Neuronal stem cell (in vitro differentiated cells): ENCODE data around the gene RPL19.

Experiments
- DNase-seq: peaks from one replicate; pipeline ENCODE4 v3.0.0-alpha.2; 2013; ENCODE audit warnings: low spot score
- H2AFZ ChIP-seq: one replicate; pipeline ENCODE4 v1.6.1; 2013; ENCODE audit warnings: mild to moderate bottlenecking, low read length, inconsistent platforms
- H2AK5ac ChIP-seq: 2 replicates; pipeline ENCODE4 v1.6.1; 2013; ENCODE audit warnings: low read depth, mild to moderate bottlenecking, inconsistent platforms, low read length, moderate library complexity, mixed read lengths
- H2BK120ac ChIP-seq: 2 replicates; pipeline ENCODE4 v1.6.1; 2013; ENCODE audit warnings: low read depth, mild to moderate bottlenecking, inconsistent platforms, low read length, moderate library complexity, mixed read lengths
- H2BK12ac ChIP-seq: one replicate; pipeline ENCODE4 v1.6.1; 2013; ENCODE audit warnings: low read length, inconsistent platforms
- H2BK15ac ChIP-seq: 2 replicates; pipeline ENCODE4 v1.6.1; 2013; ENCODE audit warnings: mild to moderate bottlenecking, low read length, inconsistent platforms, mixed read lengths
- H2BK5ac ChIP-seq: one replicate; pipeline ENCODE4 v1.6.1; 2013; ENCODE audit warnings: inconsistent platforms, mild to moderate bottlenecking, low read length, moderate library complexity
- H3K14ac ChIP-seq: one replicate; pipeline ENCODE4 v1.6.1; 2013; ENCODE audit warnings: low read length, inconsistent platforms
- H3K18ac ChIP-seq: 2 replicates; pipeline ENCODE4 v1.6.1; 2013; ENCODE audit warnings: low read length, inconsistent platforms
- H3K23ac ChIP-seq: 2 replicates; pipeline ENCODE4 v1.6.1; 2013; ENCODE audit warnings: low read depth, mild to moderate bottlenecking, mixed read lengths, low read length, inconsistent platforms; ENCODE audit not compliant: poor library complexity
- H3K27ac ChIP-seq: replicated peaks from 3 replicates; pipeline ENCODE4 v1.5.1; 2013; ENCODE audit warnings: low read length, inconsistent platforms
- H3K27me3 ChIP-seq, 3 experiments: 2 replicates each; pipeline ENCODE4 v1.6.1; 2013; ENCODE audit warnings: low read length in 3 of 3, mild to moderate bottlenecking in 2 of 3, inconsistent platforms in 1 of 3, low read depth in 1 of 3, mixed read lengths in 1 of 3, moderate library complexity in 1 of 3; ENCODE audit not compliant: control insufficient read depth in 3 of 3, insufficient read depth in 3 of 3
- H3K36me3 ChIP-seq, 2 donors: replicated peaks in 1 of 2; 2 replicates each; pipeline ENCODE4 v1.6.1; 2013; ENCODE audit warnings: low read length in 2 of 2; ENCODE audit not compliant: control insufficient read depth in 2 of 2, insufficient read depth in 2 of 2
- H3K4ac ChIP-seq: 2 replicates; pipeline ENCODE4 v1.6.1; 2013; ENCODE audit warnings: inconsistent platforms, mild to moderate bottlenecking, low read length, moderate library complexity
- H3K4me1 ChIP-seq, 2 donors: 1 replicate in 1 of 2; 2 replicates in 1 of 2; pipeline ENCODE4 v1.6.1; 2013; ENCODE audit warnings: low read length in 2 of 2, low read depth in 1 of 2; ENCODE audit not compliant: control insufficient read depth in 2 of 2, insufficient read depth in 1 of 2
- H3K4me2 ChIP-seq: one replicate; pipeline ENCODE4 v1.6.1; 2013; ENCODE audit warnings: mild to moderate bottlenecking, low read length, inconsistent platforms; ENCODE audit not compliant: insufficient read depth, poor library complexity, severe bottlenecking
- H3K4me3 ChIP-seq, 2 donors: 2 replicates each; pipeline ENCODE4 v1.5.1; 2013; ENCODE audit warnings: low read length in 2 of 2, mild to moderate bottlenecking in 2 of 2, inconsistent platforms in 1 of 2, moderate library complexity in 1 of 2
- H3K79me1 ChIP-seq: one replicate; pipeline ENCODE4 v1.6.1; 2013; ENCODE audit warnings: low read depth, mild to moderate bottlenecking, inconsistent platforms, low read length, moderate library complexity
- H3K9ac ChIP-seq: one replicate; pipeline ENCODE4 v1.6.1; 2013; ENCODE audit warnings: mild to moderate bottlenecking, low read depth, low read length, inconsistent platforms; ENCODE audit not compliant: poor library complexity
- H3K9me3 ChIP-seq, 2 donors: replicated peaks in 1 of 2; 2 replicates each; pipeline versions ENCODE3 to v1.6.1; 2013; ENCODE audit warnings: low read length in 2 of 2, mild to moderate bottlenecking in 2 of 2, inconsistent platforms in 1 of 2, low read depth in 1 of 2, mixed read lengths in 1 of 2, moderate library complexity in 1 of 2; ENCODE audit not compliant: control insufficient read depth in 2 of 2, insufficient read depth in 1 of 2
- H4K8ac ChIP-seq: one replicate; pipeline ENCODE4 v1.6.1; 2013; ENCODE audit warnings: low read depth, mild to moderate bottlenecking, inconsistent platforms, low read length, moderate library complexity
- H4K91ac ChIP-seq: one replicate; pipeline ENCODE4 v1.6.1; 2013; ENCODE audit warnings: low read length, low read depth, mild to moderate bottlenecking, inconsistent platforms; ENCODE audit not compliant: poor library complexity
- WGBS, 2 donors: extraction: QIAGEN DNeasy Blood & Tissue Kit; methylation state at CpG; one replicate each; pipeline ENCODE4 v1.1.7; 2013; ENCODE audit warnings: missing lambda C conversion rate in 2 of 2, mixed read lengths in 1 of 2; ENCODE audit not compliant: insufficient read length in 2 of 2, insufficient replicate concordance in 1 of 2; ENCODE audit errors: extremely low coverage in 2 of 2; 5-methylcytosine and 5-hydroxymethylcytosine counted together

The RPL19 gene

GRCh38 chr17:39183045-39183444 is 17.0 kb upstream of the RPL19 start:
- Histone ChIP-seq H2BK120ac (no peak overlapping the region), H3K4me2 (no peak overlapping the region), H2BK15ac (no peak overlapping the region), H3K27ac (no peak overlapping the region), H3K23ac (no peak overlapping the region), H2BK12ac (no peak overlapping the region), H3K4me3 (no peak overlapping the region), H3K27me3 (no peaks in the 10 kb centered on the region), H3K14ac (no peak overlapping the region), H2BK5ac (no peak overlapping the region), H3K4me1 (no peaks in the 10 kb centered on the region), H3K9ac (no peak overlapping the region), H3K79me1 (no peaks in the 10 kb centered on the region), H4K8ac (no peak overlapping the region), H3K18ac (no peak overlapping the region), H3K36me3 (peaks cover 41 to 83% of the 10 kb centered on the region in 2 donors), H3K9me3 (no peaks in the 10 kb centered on the region), H2AFZ (no peak overlapping the region), H3K4ac (no peak overlapping the region), H2AK5ac (no peak overlapping the region), H4K91ac (no peak overlapping the region)
- no peak for DNase-seq
- no CpG with 5 or more reads among the region's 5 CpGs for WGBS, 2 donors

DNA sequence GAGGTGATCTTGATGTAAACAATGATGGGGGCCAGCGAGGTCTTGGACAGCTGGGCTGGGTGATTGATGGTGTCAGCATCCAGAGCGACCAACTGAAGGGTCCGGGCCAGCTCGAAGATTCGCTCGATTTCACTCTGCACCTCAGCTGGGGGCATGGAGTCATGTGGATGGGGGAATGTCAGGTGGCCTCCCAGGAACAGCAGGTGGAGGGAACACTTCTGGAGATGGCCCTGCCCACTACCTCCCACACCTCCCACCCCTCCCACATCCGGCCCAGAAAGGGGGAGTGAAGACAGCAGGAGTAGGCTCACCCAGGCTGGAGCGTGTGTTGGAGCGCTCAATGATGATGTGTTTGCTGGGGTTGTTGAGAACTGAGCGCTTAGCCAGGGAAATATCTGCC is 16.4 kb upstream of the RPL19 start:
- no peak overlapping the region for H2AK5ac ChIP-seq

DNA sequence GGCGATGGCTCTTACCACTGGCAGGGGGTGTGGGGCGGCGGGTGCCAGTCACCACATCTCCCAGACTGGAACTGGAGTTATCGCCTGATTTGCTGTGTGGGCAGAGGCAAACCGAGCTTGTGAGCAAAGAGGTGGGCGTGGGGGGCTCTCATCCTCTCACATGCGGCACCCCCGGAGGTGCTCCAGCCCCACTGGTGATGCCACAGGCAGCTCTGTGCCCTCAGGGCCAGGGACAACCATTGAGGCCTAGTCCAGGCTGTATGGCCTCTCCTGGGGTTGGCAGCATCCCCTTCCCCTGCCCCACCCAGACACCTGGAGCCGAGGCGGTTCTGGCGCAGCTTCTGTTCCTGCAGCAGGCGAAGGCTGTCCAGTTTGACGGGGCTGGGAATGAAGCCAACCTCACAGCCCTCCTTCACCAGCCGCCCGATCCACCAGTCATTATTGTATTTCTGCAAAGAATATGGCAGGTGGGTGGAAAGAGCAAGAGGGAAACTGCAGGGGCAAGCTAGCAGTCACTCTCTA is 13.5 kb upstream of the RPL19 start:
- no peak overlapping the region for H2BK15ac ChIP-seq
- H4K8ac ChIP-seq: peak overlapping the region; percentile 6
- no peak overlapping the region for H3K4me2 ChIP-seq
- no peak overlapping the region for H3K9ac ChIP-seq
- H2AFZ ChIP-seq: no peak overlapping the region
- no peak overlapping the region for H3K23ac ChIP-seq
- H3K9me3 ChIP-seq: no peaks in the 10 kb centered on the region
- H4K91ac ChIP-seq: no peak overlapping the region
- WGBS, 2 donors: no CpG with 5 or more reads among the region's 15 CpGs
- H3K79me1 ChIP-seq: peaks cover 1% of the 10 kb centered on the region
- no peaks in the 10 kb centered on the region for H3K27me3 ChIP-seq
- H3K36me3 ChIP-seq: peaks cover 43 to 73% of the 10 kb centered on the region in 2 donors
- H3K27ac ChIP-seq: no peak overlapping the region
- H2AK5ac ChIP-seq: no peak overlapping the region
- no peaks in the 10 kb centered on the region for H3K4me1 ChIP-seq
- no peak overlapping the region for H3K14ac ChIP-seq
- no peak overlapping the region for H2BK120ac ChIP-seq
- DNase-seq: no peak
- no peak overlapping the region for H3K18ac ChIP-seq
- no peak overlapping the region for H3K4ac ChIP-seq
- H3K4me3 ChIP-seq: no peak overlapping the region
- H2BK5ac ChIP-seq: no peak overlapping the region
- no peak overlapping the region for H2BK12ac ChIP-seq

More for the DNA sequence above, 16.4 kb upstream of the RPL19 start:
- H3K27ac ChIP-seq: no peak overlapping the region
- no peak overlapping the region for H3K4ac ChIP-seq
- no peak for DNase-seq
- no peaks in the 10 kb centered on the region for H3K4me1 ChIP-seq
- H2AFZ ChIP-seq: no peak overlapping the region
- no peak overlapping the region for H3K4me2 ChIP-seq
- no peak overlapping the region for H2BK120ac ChIP-seq
- H2BK5ac ChIP-seq: no peak overlapping the region
- no peak overlapping the region for H3K18ac ChIP-seq
- no CpG with 5 or more reads among the region's 10 CpGs for WGBS, 2 donors
- no peak overlapping the region for H4K91ac ChIP-seq
- H3K9ac ChIP-seq: peak overlapping the region; percentile 25
- H3K9me3 ChIP-seq: no peaks in the 10 kb centered on the region
- H3K36me3 ChIP-seq: peaks cover 40 to 80% of the 10 kb centered on the region in 2 donors
- H2BK12ac ChIP-seq: no peak overlapping the region
- H3K14ac ChIP-seq: no peak overlapping the region
- H3K23ac ChIP-seq: no peak overlapping the region
- no peaks in the 10 kb centered on the region for H3K79me1 ChIP-seq
- H3K27me3 ChIP-seq: no peaks in the 10 kb centered on the region
- no peak overlapping the region for H3K4me3 ChIP-seq
- no peak overlapping the region for H4K8ac ChIP-seq
- H2BK15ac ChIP-seq: no peak overlapping the region

DNA sequence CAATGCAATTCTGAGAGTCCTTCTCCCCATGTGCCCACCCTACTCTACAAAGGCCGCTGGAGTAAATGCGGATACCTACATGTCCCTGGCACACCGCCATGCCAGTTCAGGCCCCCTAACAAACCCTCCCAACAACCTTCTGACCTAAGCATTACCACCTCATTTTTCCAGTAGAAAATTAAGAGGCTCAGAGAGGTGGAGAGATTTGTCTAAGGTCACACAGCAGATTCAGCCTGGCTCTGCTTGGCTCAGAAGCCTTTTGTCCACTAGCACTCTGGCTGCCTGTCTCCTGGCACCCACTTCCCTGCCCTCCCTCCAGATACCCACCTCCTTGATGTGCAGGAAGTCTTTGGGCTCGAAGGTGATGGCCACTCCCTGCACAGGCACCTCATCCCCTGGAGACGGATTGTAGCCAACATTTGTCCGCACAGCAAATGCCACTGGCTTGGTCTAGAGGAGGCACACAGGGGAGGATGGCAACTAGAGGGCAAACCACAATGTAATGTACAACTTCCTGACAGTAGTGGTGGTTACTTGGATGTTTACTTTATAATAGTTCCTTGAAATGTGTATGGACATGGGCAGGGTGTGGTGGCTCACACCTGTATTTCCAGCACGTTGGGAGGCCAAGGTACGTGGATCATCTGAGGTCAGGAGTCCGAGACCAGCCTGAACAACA is 12.8 kb upstream of the RPL19 start:
- no CpG with 5 or more reads among the region's 9 CpGs for WGBS, 2 donors
- H3K36me3 ChIP-seq: peaks cover 50 to 74% of the 10 kb centered on the region in 2 donors

More for the DNA sequence above, 12.8 kb upstream of the RPL19 start:
- no peaks in the 10 kb centered on the region for H3K27me3 ChIP-seq
- H4K91ac ChIP-seq: no peak overlapping the region
- H2BK120ac ChIP-seq: no peak overlapping the region
- no peak overlapping the region for H3K4me2 ChIP-seq
- H3K18ac ChIP-seq: no peak overlapping the region
- no peak overlapping the region for H3K4me3 ChIP-seq
- no peak overlapping the region for H2AFZ ChIP-seq
- no peak for DNase-seq
- H3K9me3 ChIP-seq: peaks cover 0 to 2% of the 10 kb centered on the region in 2 donors
- H3K23ac ChIP-seq: no peak overlapping the region
- H3K79me1 ChIP-seq: peaks cover 2% of the 10 kb centered on the region
- H3K9ac ChIP-seq: no peak overlapping the region
- H2BK12ac ChIP-seq: no peak overlapping the region
- H3K4me1 ChIP-seq: no peaks in the 10 kb centered on the region
- H2BK5ac ChIP-seq: no peak overlapping the region
- no peak overlapping the region for H2AK5ac ChIP-seq
- H3K14ac ChIP-seq: no peak overlapping the region
- H2BK15ac ChIP-seq: no peak overlapping the region
- H4K8ac ChIP-seq: peak overlapping the region; percentile 29
- H3K4ac ChIP-seq: no peak overlapping the region
- no peak overlapping the region for H3K27ac ChIP-seq
